NCI-H128 (cell line): ENCODE data around the gene CRYZ.

Experiments
- DNase-seq: peaks from one replicate; lab custom pipeline; 2025; ENCODE audit not compliant: unreplicated experiment; lab: John Stamatoyannopoulos, UW

CRYZ gene

DNA sequence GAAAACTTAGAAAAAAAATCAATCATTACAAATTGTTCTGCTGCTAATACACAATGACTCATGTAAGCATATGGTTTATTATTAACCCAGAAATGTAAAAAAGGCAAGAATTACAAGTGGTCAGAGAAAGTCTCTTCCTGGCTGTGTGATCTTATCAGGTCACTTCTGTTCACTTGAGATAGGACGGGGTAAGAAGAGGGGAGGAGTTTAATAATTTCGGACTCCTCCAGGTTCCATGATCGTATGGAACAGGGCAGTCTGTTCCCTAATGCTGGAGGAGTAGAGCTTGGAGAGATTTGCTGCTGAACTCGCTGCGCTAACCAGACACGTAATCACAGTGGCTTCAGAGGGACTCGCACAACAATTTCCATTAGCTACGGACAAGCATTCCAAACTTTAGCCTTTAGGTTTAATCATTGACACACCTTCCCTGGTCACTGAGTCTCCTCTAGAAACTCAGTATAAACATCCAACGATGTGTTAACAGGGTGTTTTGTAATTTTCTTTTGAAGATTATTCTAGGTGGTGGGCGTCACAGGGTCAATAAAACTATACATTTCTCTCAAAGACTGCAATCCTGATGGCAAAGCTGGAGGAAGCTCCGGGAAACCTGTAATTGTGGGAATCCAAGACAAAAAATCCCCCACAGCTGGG is 1.3 kb downstream of the CRYZ start:
- no peak for DNase-seq

GRCh38 chr1:74729741-74730478 is 2.9 kb downstream of the CRYZ start:
- DNase-seq: no peak

- no peak for DNase-seq
Observed at GRCh38 chr1:74728736-74729135, 4.1 kb downstream of the CRYZ start.

DNA sequence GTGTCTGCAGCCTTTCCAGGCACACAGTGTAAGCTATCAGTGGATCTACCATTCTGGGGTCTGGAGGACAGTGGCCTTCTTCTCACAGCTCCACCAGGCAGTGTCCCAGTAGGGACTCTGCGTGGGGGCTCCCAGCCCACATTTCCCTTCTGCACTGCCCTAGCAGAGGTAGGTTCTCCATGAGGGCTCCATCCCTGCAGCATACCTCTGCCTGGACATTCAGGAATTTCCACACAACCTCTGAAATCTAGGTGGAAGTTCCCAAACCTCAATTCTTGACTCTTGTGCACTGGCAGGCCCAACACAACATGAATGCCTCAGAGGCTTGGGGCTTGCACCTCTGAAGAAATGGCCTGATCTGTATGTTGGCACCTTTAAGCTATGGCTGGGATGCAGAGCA is 6.8 kb downstream of the CRYZ start:
- DNase-seq: no peak

DNA sequence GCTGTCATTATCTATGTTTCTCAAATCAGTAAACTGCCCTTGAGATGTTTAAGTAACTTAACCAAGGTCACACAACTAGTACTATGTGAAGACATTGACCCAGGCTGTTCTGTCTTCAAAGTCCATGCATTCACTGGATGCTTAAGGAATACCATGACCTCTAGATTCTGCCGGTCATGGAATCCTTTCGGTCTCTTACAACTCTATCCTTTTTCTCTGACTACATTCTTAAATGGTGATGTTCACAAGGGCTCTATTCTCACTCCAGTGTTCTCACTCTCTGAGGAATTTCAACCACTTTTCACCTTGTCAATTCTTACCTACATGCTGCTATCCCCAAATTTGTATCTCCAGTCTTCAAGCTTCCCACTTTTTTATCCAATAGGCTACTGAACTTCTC is 15.2 kb downstream of the CRYZ start:
- DNase-seq: no peak

- no peak for DNase-seq
Observed at GRCh38 chr1:74716822-74717221, 16.0 kb downstream of the CRYZ start.

GRCh38 chr1:74715806-74716205 is 17.0 kb downstream of the CRYZ start:
- no peak for DNase-seq

DNA sequence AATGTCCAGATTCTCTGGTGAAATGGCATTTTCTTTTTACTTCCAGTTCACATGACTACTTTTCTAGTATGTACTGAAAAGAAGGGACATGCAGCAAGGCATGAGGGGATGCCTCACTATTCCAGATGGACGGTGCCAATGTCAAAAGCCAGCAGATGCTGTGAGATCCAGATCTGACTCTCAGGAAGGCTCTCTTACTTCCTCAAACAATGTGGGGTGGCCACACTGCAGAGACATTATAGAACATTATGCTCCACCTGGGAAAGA is 17.7 kb downstream of the CRYZ start:
- DNase-seq: no peak

DNA sequence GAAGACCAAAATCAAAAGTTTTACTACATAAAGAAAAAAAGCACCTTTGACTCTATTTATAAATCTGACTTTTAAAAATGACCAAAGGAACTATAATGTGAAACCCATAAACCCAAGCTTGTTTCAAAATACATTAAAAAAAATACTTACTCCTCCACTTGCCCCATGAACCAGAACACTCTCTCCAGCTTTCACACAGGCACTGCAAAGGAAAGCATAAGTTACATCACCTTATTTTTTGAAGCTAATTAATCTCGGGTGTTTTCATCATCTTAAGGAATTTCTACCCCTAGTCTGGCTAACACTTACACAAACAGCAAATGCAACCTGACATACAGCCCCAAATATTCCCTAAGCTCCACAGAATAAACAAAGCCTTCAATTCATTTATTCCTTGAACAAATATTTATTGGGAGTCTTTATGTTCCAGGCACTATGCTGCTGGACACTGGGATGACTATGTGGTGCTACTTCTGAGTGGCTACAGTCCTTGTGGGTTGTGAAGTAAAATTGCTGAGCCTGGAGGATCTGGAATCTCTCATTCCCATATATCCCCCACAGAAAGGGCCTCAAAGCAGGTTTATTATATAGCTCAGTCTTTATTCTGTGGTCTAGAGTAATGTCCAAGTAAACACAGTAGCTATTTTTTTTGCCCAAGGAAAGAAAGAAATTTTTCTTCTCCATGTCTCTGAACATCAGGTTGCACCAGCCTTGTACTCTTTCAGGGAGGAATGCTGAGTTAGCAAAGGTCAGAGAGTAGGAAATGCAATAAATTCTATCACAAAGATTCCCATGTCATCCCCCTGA is 18.2 kb downstream of the CRYZ start:
- no peak for DNase-seq

DNA sequence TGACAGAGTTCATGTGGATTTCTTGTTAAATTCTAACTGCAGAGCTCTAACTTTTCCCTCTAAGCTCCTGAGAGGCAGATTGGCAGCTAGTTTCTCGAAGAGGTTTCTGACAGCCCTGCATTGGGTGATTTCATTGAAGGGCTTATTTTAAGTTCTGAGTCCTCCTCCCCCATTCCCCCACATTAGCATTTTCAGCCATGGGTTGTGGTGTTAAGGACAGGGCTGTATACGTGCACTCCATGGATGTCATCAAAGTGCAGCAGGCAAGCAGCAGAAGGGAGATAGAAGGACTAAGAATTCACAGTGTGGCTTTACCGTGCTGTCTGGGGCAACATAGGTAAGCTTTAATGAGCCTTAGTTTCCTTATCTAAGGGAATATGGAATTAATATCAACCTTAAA is 19.0 kb downstream of the CRYZ start:
- no peak for DNase-seq

DNA sequence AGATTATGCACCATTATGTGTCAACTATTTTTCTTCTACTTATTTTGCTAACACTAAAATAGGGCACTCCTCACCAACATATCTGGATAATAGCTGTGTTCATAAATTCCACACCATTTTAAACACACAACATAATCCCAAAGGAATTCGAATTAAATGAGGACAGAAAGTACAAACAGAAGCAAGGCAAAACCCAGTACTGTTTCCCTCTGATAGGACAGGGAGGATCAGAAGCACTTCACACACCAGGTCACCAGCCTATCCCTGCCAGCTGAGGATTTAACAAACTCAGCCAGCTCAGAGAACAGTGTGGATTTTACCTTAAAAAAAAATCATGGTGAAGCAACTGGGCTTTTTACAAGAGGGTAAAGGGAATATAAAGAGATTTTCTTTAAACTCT is 20.0 kb downstream of the CRYZ start:
- no peak for DNase-seq

- no peak for DNase-seq
Observed at GRCh38 chr1:74703386-74704182, 29.3 kb downstream of the CRYZ start.

DNA sequence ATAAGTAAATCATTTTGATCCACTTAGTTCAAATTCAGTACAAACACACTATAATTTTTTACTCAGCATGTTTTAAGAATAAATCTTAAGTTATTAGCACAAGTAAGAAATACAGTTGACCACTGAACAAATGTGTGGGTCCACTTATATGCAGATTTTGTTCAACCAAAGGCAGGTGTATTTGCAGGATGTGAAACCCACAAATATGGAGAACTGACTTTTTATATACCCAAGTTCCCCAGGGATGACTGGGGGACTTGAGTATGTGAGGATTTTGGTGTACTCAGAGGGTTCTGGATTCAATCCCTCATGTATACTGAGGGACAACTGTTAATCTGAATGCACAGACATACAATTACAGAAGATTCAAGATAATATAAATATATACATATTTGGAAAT is 33.5 kb downstream of the CRYZ start:
- DNase-seq: no peak

DNA sequence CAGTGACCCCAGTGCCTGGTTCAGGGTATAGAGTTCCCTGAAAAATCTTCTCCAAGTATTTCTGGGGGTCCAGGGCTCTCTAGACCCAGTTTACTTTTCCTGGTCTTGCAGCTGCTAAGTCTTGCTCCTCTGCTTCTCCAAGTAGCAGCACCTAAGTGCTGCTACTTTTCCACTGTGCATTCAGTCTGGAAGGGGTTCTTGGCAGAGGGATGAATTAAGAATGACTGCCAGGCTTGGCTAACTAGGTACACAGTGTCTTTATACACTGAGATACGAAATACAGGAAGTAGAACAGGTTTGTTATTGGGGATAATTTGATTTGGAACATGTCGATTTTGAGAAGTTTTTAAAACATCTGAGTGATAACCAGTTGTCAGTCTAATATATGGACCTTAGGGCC is 35.0 kb downstream of the CRYZ start:
- no peak for DNase-seq

DNA sequence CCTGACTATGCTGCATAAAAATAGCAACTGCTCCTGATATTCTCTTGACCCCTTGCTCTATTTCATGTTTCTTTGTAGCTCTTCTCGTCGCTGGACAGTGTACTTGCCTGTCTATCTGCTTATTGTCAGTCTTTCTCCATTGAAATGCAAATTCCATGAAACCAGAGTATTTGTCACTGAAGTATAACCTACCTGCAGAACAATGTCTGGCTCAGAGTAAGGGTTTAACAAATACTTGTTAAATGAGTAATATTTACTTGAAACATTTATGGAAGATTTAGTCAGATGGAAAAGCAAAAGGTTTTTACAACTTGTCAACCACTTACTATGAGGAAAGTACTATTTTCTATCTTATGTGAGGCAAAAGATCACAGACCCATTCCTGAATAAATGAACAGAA is 39.4 kb downstream of the CRYZ start:
- no peak for DNase-seq

DNA sequence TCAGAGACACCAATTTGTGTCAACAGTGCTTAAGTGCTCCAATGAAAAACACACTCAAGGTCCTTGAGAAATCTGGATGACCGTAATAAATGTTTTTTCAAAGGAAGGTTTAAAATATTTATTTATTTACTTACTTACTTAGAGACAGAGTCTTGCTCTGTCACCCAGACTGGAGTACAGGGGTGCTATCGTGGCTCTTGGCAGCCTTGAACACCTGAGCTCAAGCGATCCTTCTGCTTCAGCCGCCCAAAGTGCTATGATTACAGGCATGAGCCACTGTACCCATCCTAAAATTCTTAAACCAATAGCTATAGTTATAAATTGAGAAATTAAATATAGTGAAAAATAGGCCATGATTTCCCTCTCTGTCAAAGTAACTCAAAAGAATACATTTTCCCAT is 41.9 kb downstream of the CRYZ start:
- no peak for DNase-seq

- no peak for DNase-seq
Observed at GRCh38 chr1:74690364-74690696, 42.5 kb downstream of the CRYZ start.

- peak; percentile 68 for DNase-seq
Observed at GRCh38 chr1:74689621-74690363, 43.1 kb downstream of the CRYZ start.

DNA sequence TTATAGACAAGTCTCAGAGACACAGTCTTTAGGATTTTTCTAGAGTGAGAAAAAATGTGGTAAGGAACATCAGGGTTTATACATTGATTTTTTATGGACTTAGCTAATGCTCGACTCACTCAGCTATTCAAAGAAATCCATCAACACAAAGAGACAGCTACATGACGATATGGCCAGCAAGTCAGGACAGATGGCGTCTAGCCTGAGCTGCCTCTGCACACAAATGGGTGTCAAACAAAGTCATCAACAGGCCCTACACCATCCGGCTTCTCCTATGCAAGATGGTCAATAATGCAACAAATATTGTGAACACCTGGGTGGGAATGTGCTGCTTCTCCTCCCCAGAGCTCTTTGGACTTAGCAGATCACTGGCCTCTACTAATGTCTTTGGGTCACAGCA is 45.9 kb downstream of the CRYZ start:
- DNase-seq: no peak

DNA sequence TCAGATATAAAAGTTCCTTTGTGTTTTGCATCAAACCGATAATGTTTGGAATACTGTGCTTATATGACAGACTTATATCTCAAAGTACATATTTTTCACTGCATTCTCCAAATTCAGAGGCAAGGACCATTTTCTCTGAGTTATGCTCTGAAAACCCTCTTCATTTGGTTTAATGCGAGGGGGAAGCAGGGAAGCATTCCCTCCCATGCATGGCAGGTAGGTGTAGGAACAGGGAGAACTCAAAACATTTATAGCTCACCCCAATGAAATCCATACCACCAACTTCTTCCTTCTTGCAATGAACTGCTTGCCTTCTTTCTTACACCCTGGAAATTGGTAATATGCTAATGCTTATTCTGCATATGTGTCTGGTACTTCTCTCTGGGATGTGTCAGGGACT is 48.5 kb downstream of the CRYZ start:
- DNase-seq: no peak

DNA sequence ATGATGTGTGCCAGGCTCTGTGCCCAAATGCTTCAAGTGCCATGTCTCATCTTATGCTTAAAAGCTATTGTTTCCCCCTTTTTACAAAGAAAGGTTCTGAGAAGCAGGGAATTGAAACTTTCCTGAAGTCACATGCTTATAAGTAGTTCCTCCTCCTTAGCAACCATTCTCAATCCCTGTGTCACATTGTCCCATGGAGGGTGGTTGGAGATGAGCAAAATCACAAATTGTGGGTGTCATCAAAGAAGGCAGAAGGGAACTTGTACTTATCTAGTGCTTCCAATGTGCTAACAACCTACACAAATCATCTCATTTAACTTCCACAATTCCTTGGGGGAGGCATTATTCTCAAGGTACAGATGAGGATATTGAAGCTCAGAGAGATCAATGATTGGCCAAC is 49.2 kb downstream of the CRYZ start:
- DNase-seq: no peak
